SK-N-SH (cell line): Measurements from ENCODE around the gene WNT8B.

Experiments
- EZH2phosphoT487 ChIP-seq: fragments of 200-600 bp; sonication (generic); IDR thresholded peaks from 2 replicates; pipeline ENCODE4 v1.6.1; 2017; ENCODE audit warnings: low read depth, mixed run types, mild to moderate bottlenecking, antibody characterized with exemption, moderate library complexity, borderline replicate concordance
- TF ChIP-seq, protein P1 (sequence below): fragments of 200-600 bp; sonication (generic); IDR thresholded peaks from 2 replicates; pipeline ENCODE4 v1.6.1; 2017; ENCODE audit warnings: antibody characterized with exemption, mild to moderate bottlenecking, moderate library complexity
- TF ChIP-seq, protein P2 (sequence below): IDR thresholded peaks from 2 replicates; pipeline ENCODE4 v1.6.1; 2012; ENCODE audit warnings: mild to moderate bottlenecking, low read depth, low read length, moderate library complexity

DNA sequence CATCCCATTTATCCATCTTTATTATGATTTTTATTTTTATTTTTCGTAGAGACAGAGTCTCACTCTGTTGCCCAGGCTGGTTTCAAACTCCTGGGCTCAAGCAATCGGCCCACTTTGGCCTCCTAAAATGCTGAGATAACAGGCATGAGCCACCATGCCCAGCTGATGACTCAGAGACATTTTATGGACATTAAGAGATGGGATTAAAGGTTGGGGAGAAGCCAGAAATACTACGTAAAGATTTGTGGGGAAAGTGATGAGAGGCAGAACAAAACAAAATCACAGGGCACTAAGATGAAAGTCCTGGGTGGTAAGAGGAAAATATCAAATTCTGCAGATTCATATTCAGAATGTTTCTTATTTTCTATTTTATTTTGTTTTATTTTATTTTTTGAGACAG is 7.6 kb downstream of the WNT8B start:
- TF ChIP-seq, protein P1, sequence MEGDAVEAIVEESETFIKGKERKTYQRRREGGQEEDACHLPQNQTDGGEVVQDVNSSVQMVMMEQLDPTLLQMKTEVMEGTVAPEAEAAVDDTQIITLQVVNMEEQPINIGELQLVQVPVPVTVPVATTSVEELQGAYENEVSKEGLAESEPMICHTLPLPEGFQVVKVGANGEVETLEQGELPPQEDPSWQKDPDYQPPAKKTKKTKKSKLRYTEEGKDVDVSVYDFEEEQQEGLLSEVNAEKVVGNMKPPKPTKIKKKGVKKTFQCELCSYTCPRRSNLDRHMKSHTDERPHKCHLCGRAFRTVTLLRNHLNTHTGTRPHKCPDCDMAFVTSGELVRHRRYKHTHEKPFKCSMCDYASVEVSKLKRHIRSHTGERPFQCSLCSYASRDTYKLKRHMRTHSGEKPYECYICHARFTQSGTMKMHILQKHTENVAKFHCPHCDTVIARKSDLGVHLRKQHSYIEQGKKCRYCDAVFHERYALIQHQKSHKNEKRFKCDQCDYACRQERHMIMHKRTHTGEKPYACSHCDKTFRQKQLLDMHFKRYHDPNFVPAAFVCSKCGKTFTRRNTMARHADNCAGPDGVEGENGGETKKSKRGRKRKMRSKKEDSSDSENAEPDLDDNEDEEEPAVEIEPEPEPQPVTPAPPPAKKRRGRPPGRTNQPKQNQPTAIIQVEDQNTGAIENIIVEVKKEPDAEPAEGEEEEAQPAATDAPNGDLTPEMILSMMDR, result no peak
- TF ChIP-seq, protein P2, sequence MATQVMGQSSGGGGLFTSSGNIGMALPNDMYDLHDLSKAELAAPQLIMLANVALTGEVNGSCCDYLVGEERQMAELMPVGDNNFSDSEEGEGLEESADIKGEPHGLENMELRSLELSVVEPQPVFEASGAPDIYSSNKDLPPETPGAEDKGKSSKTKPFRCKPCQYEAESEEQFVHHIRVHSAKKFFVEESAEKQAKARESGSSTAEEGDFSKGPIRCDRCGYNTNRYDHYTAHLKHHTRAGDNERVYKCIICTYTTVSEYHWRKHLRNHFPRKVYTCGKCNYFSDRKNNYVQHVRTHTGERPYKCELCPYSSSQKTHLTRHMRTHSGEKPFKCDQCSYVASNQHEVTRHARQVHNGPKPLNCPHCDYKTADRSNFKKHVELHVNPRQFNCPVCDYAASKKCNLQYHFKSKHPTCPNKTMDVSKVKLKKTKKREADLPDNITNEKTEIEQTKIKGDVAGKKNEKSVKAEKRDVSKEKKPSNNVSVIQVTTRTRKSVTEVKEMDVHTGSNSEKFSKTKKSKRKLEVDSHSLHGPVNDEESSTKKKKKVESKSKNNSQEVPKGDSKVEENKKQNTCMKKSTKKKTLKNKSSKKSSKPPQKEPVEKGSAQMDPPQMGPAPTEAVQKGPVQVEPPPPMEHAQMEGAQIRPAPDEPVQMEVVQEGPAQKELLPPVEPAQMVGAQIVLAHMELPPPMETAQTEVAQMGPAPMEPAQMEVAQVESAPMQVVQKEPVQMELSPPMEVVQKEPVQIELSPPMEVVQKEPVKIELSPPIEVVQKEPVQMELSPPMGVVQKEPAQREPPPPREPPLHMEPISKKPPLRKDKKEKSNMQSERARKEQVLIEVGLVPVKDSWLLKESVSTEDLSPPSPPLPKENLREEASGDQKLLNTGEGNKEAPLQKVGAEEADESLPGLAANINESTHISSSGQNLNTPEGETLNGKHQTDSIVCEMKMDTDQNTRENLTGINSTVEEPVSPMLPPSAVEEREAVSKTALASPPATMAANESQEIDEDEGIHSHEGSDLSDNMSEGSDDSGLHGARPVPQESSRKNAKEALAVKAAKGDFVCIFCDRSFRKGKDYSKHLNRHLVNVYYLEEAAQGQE, result no peak
- no peak for TF ChIP-seq EZH2phosphoT487
